Heart left ventricle (tissue), 16 donors: ENCODE data around the gene MYO1E. TPM values are rescaled to one million over a fixed set of nuclear protein-coding genes. Genes with fewer than 3 reads are reported as not detected.
A peak's percentile ranks its signal among the peaks of the same experiment; 100 is the strongest.

ENCODE experiments used
- ATAC-seq, 4 donors: fragments of 200-7000 bp; cut with Tn5 transposase; one replicate each; pipeline ENCODE4 v1.9.1; 2020 to 2022; ENCODE audit warnings: moderate library complexity in 4 of 4, mild to moderate bottlenecking in 3 of 4, moderate number of reproducible peaks in 1 of 4
- DNase-seq, 5 donors: peaks; one replicate each; pipeline ENCODE4 v3.0.0-alpha.2; 2020
- H3K27ac ChIP-seq, 12 donors: fragments of 200-600 bp; sonication (generic) in 4 of 12; one replicate each; pipeline versions ENCODE4 v1.5.0 to v1.8.0; 2016 to 2022; ENCODE audit warnings: mild to moderate bottlenecking in 2 of 12
- H3K27me3 ChIP-seq, 9 donors: fragments of 200-600 bp; sonication (generic) in 2 of 9; one replicate each; pipeline versions ENCODE4 v1.5.1 to v1.8.0; 2016 to 2022; ENCODE audit warnings: mild to moderate bottlenecking in 3 of 9
- H3K36me3 ChIP-seq, 9 donors: fragments of 200-600 bp; sonication (generic) in 2 of 9; one replicate each; pipeline versions ENCODE4 v1.5.0 to v1.8.0; 2018 to 2022; ENCODE audit warnings: mild to moderate bottlenecking in 2 of 9
- H3K4me1 ChIP-seq, 12 donors: fragments of 200-600 bp; sonication (generic) in 4 of 12; one replicate each; pipeline versions ENCODE4 v1.5.0 to v1.8.0; 2016 to 2022; ENCODE audit warnings: mild to moderate bottlenecking in 3 of 12
- H3K4me3 ChIP-seq, 12 donors: fragments of 200-600 bp; sonication (generic) in 4 of 12; one replicate each; pipeline versions ENCODE4 v1.5.0 to v1.8.0; 2017 to 2022; ENCODE audit warnings: mild to moderate bottlenecking in 9 of 12, moderate library complexity in 4 of 12
- H3K9me3 ChIP-seq, 12 donors: fragments of 200-600 bp; sonication (generic) in 4 of 12; one replicate each; pipeline versions ENCODE4 v1.5.0 to v1.8.0; 2016 to 2022; ENCODE audit warnings: mild to moderate bottlenecking in 1 of 12
- POLR2A ChIP-seq, 2 donors: fragments of 450-650 bp; IDR thresholded peaks; one replicate each; pipeline ENCODE4 v1.6.1; 2017; ENCODE audit warnings: antibody characterized with exemption in 2 of 2, mild to moderate bottlenecking in 2 of 2, moderate library complexity in 2 of 2
- WGBS, 4 donors: extraction: QIAGEN DNeasy Blood & Tissue Kit in 2 of 4; methylation state at CpG; one replicate each; pipeline versions ENCODE4 v1.1.5 to v1.1.7; 2013 to 2018; 5-methylcytosine and 5-hydroxymethylcytosine counted together
- intact Hi-C, 10 donors: fragments of 100-400 bp; cut with DNase I; formaldehyde crosslinking; loops; one replicate each; pipeline versions ENCODE4 v1.11.1 to v1.14.2; 2022
- polyA plus RNA-seq, 2 donors: library from polyadenylated mRNA; stranded (reverse); fragments of 200-250 nt; gene quantifications; one replicate each; pipeline ENCODE4 v1.2.3, GENCODE V29; 2013
- total RNA-seq, 9 donors: library from RNA; depleted of rRNA in 2 of 9; stranded (reverse); fragments of >200 nt in 2 of 9; fragmentation: NEBNext Ultra II Directional in 3 of 9; extraction: Animal tissue kit (Norgen Biotek cat#: 25700) in 3 of 9; gene quantifications; one replicate each; pipeline versions ENCODE4 v1.1.0 to v1.2.4, GENCODE V29; 2016 to 2023
- TF ChIP-seq, protein P1 (sequence below), 12 donors: fragments of 200-600 bp; sonication (generic) in 4 of 12; IDR thresholded peaks; one replicate each; pipeline versions ENCODE4 v1.5.0 to v1.8.0; 2018 to 2022; ENCODE audit warnings: antibody characterized with exemption in 12 of 12, mild to moderate bottlenecking in 5 of 12
- donor health status: ischemic (EF 13 %, LVEDD 7.1; RV severe dilation, severe dysfunction).
- donor health status: healthy with polysubstance abuse.
- donor health status: DM: no; HTN: yes; CAD: no.
- donor health status: DM: no; HTN: no; CAD: no.
- donor health status: ischemic (EF 25% LVEDD 6.9; RV normal size, moderate dysfunction).
- donor health status: ischemic (EF 25% LVEDD 5.7; RV mildly dilated, moderate dysfunction).
- donor health status: healthy.
- donor health status: DM: yes; HTN: yes; CAD: no.
- donor health status: ischemic (EF 35%, LVEDD 5.7; RV mildly dilated, moderate dysfunction).
- donor health status: nonischemic (EF 11% LVEDD 7.7; RV severe dilation, severe dysfunction).
- donor health status: DM: yes; HTN: yes; CAD: no.
- donor health status: PGD.
- donor health status: ischemic (EF 29% LVEDD 5.4; RV normal size, mild dysfunction).
- donor health status: nonischemic (EF 23%, LVEDD 6.1; RV moderate dilation, normal function).

The MYO1E gene
- total and polyA plus RNA-seq, 11 donors: 8.5 to 98.6 (median 25.2) TPM

DNA sequence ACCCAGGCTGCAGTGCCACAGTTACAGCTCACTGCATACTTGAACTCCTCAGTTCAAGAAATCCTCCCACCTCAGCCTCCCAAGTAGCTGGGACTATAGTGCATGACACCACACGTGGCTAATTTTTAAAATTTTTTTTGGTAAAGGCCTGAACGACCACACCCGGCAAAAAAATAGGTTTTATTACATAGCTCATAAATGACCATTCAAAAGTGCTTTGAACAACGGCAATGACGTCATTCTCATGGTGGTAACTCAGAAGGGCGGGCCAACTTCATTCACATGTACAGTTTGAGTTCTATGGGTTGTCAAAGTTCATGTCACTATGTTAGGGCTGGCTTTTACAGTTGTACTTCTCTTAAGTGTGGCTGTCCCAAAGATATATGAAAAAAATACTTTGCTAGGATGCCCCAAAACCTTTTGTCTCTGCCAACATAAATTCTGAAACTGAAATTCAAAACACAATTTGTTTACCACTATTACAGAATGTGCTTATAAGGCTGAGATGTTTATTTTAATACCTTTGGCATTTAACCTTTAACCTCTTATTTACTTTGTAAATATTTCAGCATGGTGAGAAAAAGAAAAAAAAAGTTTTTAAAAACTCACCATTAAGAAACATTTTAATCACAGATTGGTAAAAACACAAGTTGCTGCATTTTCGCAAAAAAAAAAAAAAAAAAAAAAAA, 6.2 kb downstream of the MYO1E start:
- H3K4me1 ChIP-seq: peaks cover 0 to 53% (median 11%) of the 10 kb centered on the region in 12 donors
- no peaks in the 10 kb centered on the region for H3K27me3 ChIP-seq
- DNase-seq: no peak
- intact Hi-C loops: loop anchor here in 1 of 10 donors (5.0 kb wide), 1 partner anchor 69 kb away; no protein-coding TSS in a partner anchor
- no peaks in the 10 kb centered on the region for H3K9me3 ChIP-seq
- H3K4me3 ChIP-seq: no peak overlapping the region
- TF ChIP-seq, protein P1, sequence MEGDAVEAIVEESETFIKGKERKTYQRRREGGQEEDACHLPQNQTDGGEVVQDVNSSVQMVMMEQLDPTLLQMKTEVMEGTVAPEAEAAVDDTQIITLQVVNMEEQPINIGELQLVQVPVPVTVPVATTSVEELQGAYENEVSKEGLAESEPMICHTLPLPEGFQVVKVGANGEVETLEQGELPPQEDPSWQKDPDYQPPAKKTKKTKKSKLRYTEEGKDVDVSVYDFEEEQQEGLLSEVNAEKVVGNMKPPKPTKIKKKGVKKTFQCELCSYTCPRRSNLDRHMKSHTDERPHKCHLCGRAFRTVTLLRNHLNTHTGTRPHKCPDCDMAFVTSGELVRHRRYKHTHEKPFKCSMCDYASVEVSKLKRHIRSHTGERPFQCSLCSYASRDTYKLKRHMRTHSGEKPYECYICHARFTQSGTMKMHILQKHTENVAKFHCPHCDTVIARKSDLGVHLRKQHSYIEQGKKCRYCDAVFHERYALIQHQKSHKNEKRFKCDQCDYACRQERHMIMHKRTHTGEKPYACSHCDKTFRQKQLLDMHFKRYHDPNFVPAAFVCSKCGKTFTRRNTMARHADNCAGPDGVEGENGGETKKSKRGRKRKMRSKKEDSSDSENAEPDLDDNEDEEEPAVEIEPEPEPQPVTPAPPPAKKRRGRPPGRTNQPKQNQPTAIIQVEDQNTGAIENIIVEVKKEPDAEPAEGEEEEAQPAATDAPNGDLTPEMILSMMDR (IDR thresholded peaks at IDR 0.05): no peak
- no peak for TF ChIP-seq POLR2A (IDR thresholded peaks at IDR 0.05)
- no peaks in the 10 kb centered on the region for H3K36me3 ChIP-seq
- H3K27ac ChIP-seq: peak overlapping the region in 1 of 12 donors; percentile 18
- ATAC-seq: peak in 3 of 4 donors; percentile 40 to 79 (median 49)
- 49 to 63% (median 51%) methylated on average over 7 of the region's 7 CpGs for WGBS, 4 donors

- Histone ChIP-seq H3K27me3 (no peaks in the 10 kb centered on the region), H3K4me3 (no peak overlapping the region), H3K27ac (no peak overlapping the region), H3K36me3 (no peaks in the 10 kb centered on the region), H3K4me1 (peaks cover 0 to 36% (median 8%) of the 10 kb centered on the region in 12 donors), H3K9me3 (no peaks in the 10 kb centered on the region)
- intact Hi-C loops: no loop called here
- ATAC-seq (peak in 2 of 4 donors; percentile 43 to 50), DNase-seq (no peak)
- TF ChIP-seq, protein P1 (IDR thresholded peaks at IDR 0.05): no peak
- TF ChIP-seq POLR2A (IDR thresholded peaks at IDR 0.05): no peak
- 78 to 90% (median 89%) methylated on average over 4 of the region's 4 CpGs for WGBS, 4 donors
These were observed 8.4 kb downstream of the MYO1E start for GRCh38 chr15:59364248-59364647.

- Histone ChIP-seq H3K27me3 (no peaks in the 10 kb centered on the region), H3K4me1 (peaks cover 0 to 29% (median 6%) of the 10 kb centered on the region in 12 donors), H3K36me3 (peaks cover 0 to 4% (median 0%) of the 10 kb centered on the region in 9 donors), H3K4me3 (no peak overlapping the region), H3K27ac (no peak overlapping the region), H3K9me3 (no peaks in the 10 kb centered on the region)
- no peak for TF ChIP-seq POLR2A (IDR thresholded peaks at IDR 0.05)
- TF ChIP-seq, protein P1 (IDR thresholded peaks at IDR 0.05): no peak
- ATAC-seq: no peak
- no peak for DNase-seq
- intact Hi-C loops: no loop called here
- WGBS, 4 donors: 66 to 95% (median 93%) methylated on average over 2 of the region's 2 CpGs
These were observed 10.3 kb downstream of the MYO1E start for GRCh38 chr15:59362331-59362730.

- Histone ChIP-seq H3K4me1 (peaks cover 0 to 16% (median 1%) of the 10 kb centered on the region in 12 donors), H3K4me3 (no peak overlapping the region), H3K27me3 (no peaks in the 10 kb centered on the region), H3K9me3 (no peaks in the 10 kb centered on the region), H3K36me3 (peaks cover 0 to 4% (median 0%) of the 10 kb centered on the region in 9 donors), H3K27ac (no peak overlapping the region)
- intact Hi-C loops: no loop called here
- TF ChIP-seq POLR2A (IDR thresholded peaks at IDR 0.05): no peak
- TF ChIP-seq, protein P1 (IDR thresholded peaks at IDR 0.05): no peak
- WGBS, 4 donors: 95 to 100% (median 98%) methylated on average over 2 of the region's 2 CpGs
- DNase-seq: no peak
- ATAC-seq: no peak
These were observed 11.8 kb downstream of the MYO1E start for GRCh38 chr15:59360896-59361295.
